Measurements from ENCODE around the gene PCLO. TPM values are rescaled to one million over a fixed set of nuclear protein-coding genes. Genes with fewer than 3 reads are reported as not detected.

The PCLO gene
- total RNA-seq, 4 donors from 2014 or later: 6.6 to 70.7 (median 33.9) TPM

DNA sequence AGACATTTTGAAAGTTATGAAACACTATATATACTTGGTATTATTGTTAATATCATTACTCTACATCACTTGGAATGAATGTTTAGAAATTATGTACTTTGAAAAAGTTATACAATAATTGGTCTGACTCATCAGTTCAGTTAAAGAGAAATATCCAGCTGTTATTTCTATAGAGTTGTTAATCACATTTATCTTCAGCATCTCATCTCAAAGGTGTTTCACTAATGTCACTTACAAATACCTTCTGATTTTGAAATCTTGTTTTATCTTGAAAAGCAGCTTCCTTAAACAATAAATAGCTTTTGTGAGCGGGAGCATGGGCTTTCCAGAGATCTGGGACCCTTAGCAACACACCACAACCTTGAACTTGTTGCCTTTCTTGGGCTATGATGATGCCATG, 205.2 kb downstream of the PCLO start:
- TF ChIP-seq POLR2A (IDR thresholded peaks at IDR 0.05): no peak
- no peak for TF ChIP-seq CTCF (IDR thresholded peaks at IDR 0.05)
- no peaks in the 10 kb centered on the region for H3K36me3 ChIP-seq
- DNase-seq: no peak
- H3K4me3 ChIP-seq: no peak overlapping the region
- no peaks in the 10 kb centered on the region for H3K9me3 ChIP-seq
- no peak overlapping the region for H3K27ac ChIP-seq
- no peaks in the 10 kb centered on the region for H3K4me1 ChIP-seq
- H3K27me3 ChIP-seq: no peaks in the 10 kb centered on the region

DNA sequence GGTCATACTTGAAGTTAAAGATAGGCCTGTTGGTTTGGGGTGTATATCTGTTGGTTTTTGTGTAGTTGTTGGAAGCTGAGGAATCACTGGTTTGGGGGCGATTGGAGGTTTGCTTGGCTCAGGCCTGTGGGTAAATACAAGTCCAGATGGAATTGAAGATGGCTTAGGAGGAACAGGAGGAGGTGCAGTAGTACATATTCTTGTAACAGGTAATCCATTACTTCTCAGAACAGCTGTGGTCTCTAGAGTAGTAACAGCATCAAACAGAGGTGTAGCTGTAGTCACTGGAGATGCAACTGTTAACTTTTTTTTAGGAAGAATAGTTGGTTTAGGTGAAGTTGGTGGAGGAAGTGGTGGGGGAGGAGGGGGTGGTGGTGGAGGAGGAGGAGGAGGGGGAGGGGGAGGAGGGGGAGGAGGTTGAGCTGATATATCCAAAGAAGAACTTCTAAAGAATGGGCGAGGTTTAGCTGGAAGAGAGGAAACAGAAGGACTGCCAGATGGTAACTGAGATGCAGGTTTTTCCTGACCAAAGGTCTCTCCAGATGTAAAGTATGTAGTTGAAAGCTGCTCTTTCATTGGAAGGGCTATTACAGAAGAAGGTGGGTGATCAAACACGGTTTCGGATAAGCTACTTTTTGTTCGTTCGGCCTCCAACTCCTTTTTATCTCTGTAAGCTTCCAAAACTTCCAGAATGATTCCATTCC, 209.2 kb downstream of the PCLO start:
- Histone ChIP-seq H3K4me3 (no peak overlapping the region), H3K4me1 (no peaks in the 10 kb centered on the region), H3K36me3 (no peaks in the 10 kb centered on the region), H3K27me3 (no peaks in the 10 kb centered on the region), H3K27ac (no peak overlapping the region), H3K9me3 (no peaks in the 10 kb centered on the region)
- TF ChIP-seq CTCF (IDR thresholded peaks at IDR 0.05): no peak
- no peak for TF ChIP-seq POLR2A (IDR thresholded peaks at IDR 0.05)
- DNase-seq: no peak

DNA sequence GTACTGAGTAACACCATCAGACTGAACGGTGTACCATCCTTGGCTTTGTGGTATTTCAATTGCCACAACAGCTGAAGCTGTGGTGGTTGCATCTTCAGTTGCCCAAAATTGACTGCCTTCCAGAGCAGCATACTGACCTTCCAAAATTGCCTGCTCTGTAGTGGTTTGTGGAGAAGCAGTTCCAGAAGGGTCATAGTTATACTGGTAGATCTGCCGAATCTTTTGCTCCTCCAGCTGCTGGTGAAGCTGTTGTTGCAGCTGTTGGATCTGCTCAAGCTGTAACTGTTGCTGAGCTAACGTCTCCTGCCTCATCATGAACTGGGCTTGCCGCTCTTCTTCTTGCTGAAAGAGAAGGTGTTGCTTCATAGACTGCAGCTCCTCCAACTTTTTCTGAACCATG, 212.2 kb downstream of the PCLO start:
- Histone ChIP-seq H3K27ac (no peak overlapping the region), H3K4me1 (no peaks in the 10 kb centered on the region), H3K36me3 (no peaks in the 10 kb centered on the region), H3K4me3 (no peak overlapping the region), H3K27me3 (no peaks in the 10 kb centered on the region), H3K9me3 (no peaks in the 10 kb centered on the region)
- DNase-seq: no peak
- no peak for TF ChIP-seq CTCF (IDR thresholded peaks at IDR 0.05)
- no peak for TF ChIP-seq POLR2A (IDR thresholded peaks at IDR 0.05)

DNA sequence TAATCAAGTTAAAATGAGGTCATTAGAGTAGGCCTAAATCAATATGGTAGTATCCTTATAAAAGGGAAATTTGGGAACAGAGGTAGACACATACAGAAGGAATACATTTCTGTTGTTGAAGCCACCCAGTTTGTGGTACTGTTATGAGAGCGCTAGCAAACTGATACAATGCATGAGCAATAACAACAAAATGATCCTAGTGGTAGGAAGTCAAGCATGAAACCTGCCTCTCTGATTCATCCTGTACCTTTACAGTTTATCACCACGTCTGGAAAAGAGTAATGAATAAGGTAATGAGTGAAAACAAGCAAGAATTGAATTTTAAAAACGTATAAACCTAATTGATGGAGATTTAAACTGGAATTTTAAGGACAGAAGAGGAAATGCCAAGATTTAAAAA, 217.2 kb downstream of the PCLO start:
- TF ChIP-seq CTCF (IDR thresholded peaks at IDR 0.05) (no peak), POLR2A (IDR thresholded peaks at IDR 0.05) (no peak)
- Histone ChIP-seq H3K36me3 (no peaks in the 10 kb centered on the region), H3K27me3 (no peaks in the 10 kb centered on the region), H3K4me3 (no peak overlapping the region), H3K9me3 (no peaks in the 10 kb centered on the region), H3K4me1 (no peaks in the 10 kb centered on the region), H3K27ac (no peak overlapping the region)
- DNase-seq: no peak

- DNase-seq: no peak
- Histone ChIP-seq H3K4me3 (no peak overlapping the region), H3K9me3 (no peaks in the 10 kb centered on the region), H3K4me1 (no peaks in the 10 kb centered on the region), H3K27me3 (no peaks in the 10 kb centered on the region), H3K36me3 (no peaks in the 10 kb centered on the region), H3K27ac (no peak overlapping the region)
- TF ChIP-seq CTCF (IDR thresholded peaks at IDR 0.05) (no peak), POLR2A (IDR thresholded peaks at IDR 0.05) (no peak)
Observed at GRCh38 chr7:82945056-82945455, 217.6 kb downstream of the PCLO start.

- no peaks in the 10 kb centered on the region for H3K9me3 ChIP-seq
- no peak for TF ChIP-seq POLR2A (IDR thresholded peaks at IDR 0.05)
- TF ChIP-seq CTCF (IDR thresholded peaks at IDR 0.05): no peak
- H3K4me3 ChIP-seq: no peak overlapping the region
- no peak overlapping the region for H3K27ac ChIP-seq
- DNase-seq: no peak
- H3K4me1 ChIP-seq: no peaks in the 10 kb centered on the region
- H3K27me3 ChIP-seq: no peaks in the 10 kb centered on the region
- no peaks in the 10 kb centered on the region for H3K36me3 ChIP-seq
Observed at GRCh38 chr7:82932516-82932915, 230.2 kb downstream of the PCLO start.
